Neutrophil (primary cell): Measurements from ENCODE around the gene RPE.

Experiments used
- H3K27ac ChIP-seq: fragments of 200-600 bp; sonication (generic); 2 replicates; pipeline ENCODE4 v1.5.1; 2016; ENCODE audit warnings: mild to moderate bottlenecking, moderate library complexity
- H3K27me3 ChIP-seq: fragments of 200-600 bp; sonication (generic); 2 replicates; pipeline ENCODE4 v1.6.0; 2016; ENCODE audit warnings: mild to moderate bottlenecking
- H3K36me3 ChIP-seq: fragments of 200-600 bp; sonication (generic); 2 replicates; pipeline ENCODE4 v1.5.1; 2017
- H3K4me1 ChIP-seq, 2 experiments: fragments of 200-600 bp in 1 of 2; sonication (generic) in 1 of 2; 1 replicate in 1 of 2; 2 replicates in 1 of 2; pipeline versions ENCODE4 v1.5.1 to v1.6.1; 2013 to 2016; ENCODE audit warnings: low read depth in 1 of 2, low read length in 1 of 2, mild to moderate bottlenecking in 1 of 2, moderate library complexity in 1 of 2; ENCODE audit not compliant: control insufficient read depth in 1 of 2, insufficient read depth in 1 of 2
- H3K4me3 ChIP-seq, 2 experiments: fragments of 200-600 bp in 1 of 2; sonication (generic) in 1 of 2; 1 replicate in 1 of 2; 2 replicates in 1 of 2; pipeline ENCODE4 v1.5.1; 2013 to 2016; ENCODE audit warnings: low read depth in 1 of 2, low read length in 1 of 2, mild to moderate bottlenecking in 1 of 2, moderate library complexity in 1 of 2
- H3K9me3 ChIP-seq: fragments of 200-600 bp; sonication (generic); 2 replicates; pipeline ENCODE4 v1.5.1; 2016
- CTCF ChIP-seq: fragments of 200-600 bp; sonication (generic); IDR thresholded peaks from 2 replicates; pipeline ENCODE4 v1.5.1; 2016; ENCODE audit warnings: antibody characterized with exemption

Gene RPE

GRCh38 chr2:209965723-209966122 is 36.7 kb upstream of the RPE start:
- Histone ChIP-seq H3K27me3 (peaks cover 5% of the 10 kb centered on the region), H3K4me1 (no peaks in the 10 kb centered on the region), H3K36me3 (no peaks in the 10 kb centered on the region), H3K9me3 (no peaks in the 10 kb centered on the region), H3K4me3 (no peak overlapping the region), H3K27ac (no peak overlapping the region)
- TF ChIP-seq CTCF, result no peak

- Histone ChIP-seq H3K9me3 (no peaks in the 10 kb centered on the region), H3K27ac (no peak overlapping the region), H3K4me3 (no peak overlapping the region), H3K27me3 (peaks cover 26% of the 10 kb centered on the region), H3K4me1 (no peaks in the 10 kb centered on the region), H3K36me3 (no peaks in the 10 kb centered on the region)
- no peak for TF ChIP-seq CTCF
Observed at GRCh38 chr2:209969692-209970091, 32.7 kb upstream of the RPE start.

GRCh38 chr2:209970271-209970670 is 32.2 kb upstream of the RPE start:
- Histone ChIP-seq H3K4me1 (no peaks in the 10 kb centered on the region), H3K4me3 (no peak overlapping the region), H3K9me3 (no peaks in the 10 kb centered on the region), H3K27ac (no peak overlapping the region), H3K36me3 (no peaks in the 10 kb centered on the region), H3K27me3 (peaks cover 26% of the 10 kb centered on the region)
- TF ChIP-seq CTCF, result no peak

- no peak for TF ChIP-seq CTCF
- no peak overlapping the region for H3K27ac ChIP-seq
- no peak overlapping the region for H3K4me3 ChIP-seq
- no peaks in the 10 kb centered on the region for H3K36me3 ChIP-seq
- no peaks in the 10 kb centered on the region for H3K9me3 ChIP-seq
- H3K27me3 ChIP-seq, result peaks cover 26% of the 10 kb centered on the region
- no peaks in the 10 kb centered on the region for H3K4me1 ChIP-seq
Observed at GRCh38 chr2:209970711-209971110, 31.7 kb upstream of the RPE start.

GRCh38 chr2:209973328-209973727 is 29.1 kb upstream of the RPE start:
- peaks cover 26% of the 10 kb centered on the region for H3K27me3 ChIP-seq
- H3K4me1 ChIP-seq, result no peaks in the 10 kb centered on the region
- H3K27ac ChIP-seq, result no peak overlapping the region
- H3K9me3 ChIP-seq, result no peaks in the 10 kb centered on the region
- TF ChIP-seq CTCF, result no peak
- no peaks in the 10 kb centered on the region for H3K36me3 ChIP-seq
- no peak overlapping the region for H3K4me3 ChIP-seq

- H3K4me1 ChIP-seq, result no peaks in the 10 kb centered on the region
- H3K27ac ChIP-seq, result no peak overlapping the region
- no peak for TF ChIP-seq CTCF
- H3K9me3 ChIP-seq, result no peaks in the 10 kb centered on the region
- peaks cover 26% of the 10 kb centered on the region for H3K27me3 ChIP-seq
- no peaks in the 10 kb centered on the region for H3K36me3 ChIP-seq
- H3K4me3 ChIP-seq, result no peak overlapping the region
Observed at GRCh38 chr2:209974576-209974975, 27.9 kb upstream of the RPE start.
